GM12878 (cell line): ENCODE measurements around the gene ADAMTS5. TPM values are rescaled to one million over a fixed set of nuclear protein-coding genes. Genes with fewer than 3 reads are reported as not detected.

ENCODE experiments used
- ATAC-seq: fragments of 200-7000 bp; cut with Tn5 transposase; 3 replicates; pipeline ENCODE4 v1.9.1; 2020; ENCODE audit warnings: mild to moderate bottlenecking, moderate library complexity
- BruUV-seq: library from RNA; stranded (reverse); fragments of 400-500 nt; replicated peaks from 2 replicates; lab custom pipeline; 2021; lab: Mats Ljungman, UMichigan
- CTCF ChIA-PET: fragments of 300-600 bp; sonication (Branson Sonifier 250); formaldehyde crosslinking; extraction: SDS; loops from one replicate; lab custom pipeline; 2021; ENCODE audit warnings: inconsistent platforms; lab: Yijun Ruan, JAX
- POLR2A ChIA-PET: fragments of 350-600 bp; formaldehyde crosslinking; extraction: SDS; loops from one replicate; lab custom pipeline; 2021; ENCODE audit warnings: inconsistent platforms; lab: Charles Lee
- RAD21 ChIA-PET: fragments of 300-600 bp; sonication (Branson Sonifier 250); formaldehyde crosslinking; loops from one replicate; lab custom pipeline; 2023; ENCODE audit warnings: antibody characterized with exemption; ENCODE audit not compliant: unreplicated experiment; lab: Charles Lee
- SMC1A ChIA-PET: fragments of 300-600 bp; sonication (Branson Sonifier 250); formaldehyde crosslinking; loops from one replicate; lab custom pipeline; 2023; ENCODE audit not compliant: unreplicated experiment, uncharacterized antibody; lab: Charles Lee
- DNase-seq: peaks from one replicate; pipeline ENCODE4 v3.0.0-alpha.2; 2011; ENCODE audit warnings: low read depth, low spot score
- FAIRE-seq: peaks from 3 replicates; lab custom pipeline; 2011; peaks lifted over from hg19 to GRCh38; lab: Jason Lieb, UNC
- H2AFZ ChIP-seq: 2 replicates; pipeline ENCODE4 v1.6.0; 2011; ENCODE audit warnings: low read depth, low read length, control low read depth; ENCODE audit not compliant: control insufficient read depth
- H3K27ac ChIP-seq: 2 replicates; pipeline ENCODE4 v1.5.1; 2011; ENCODE audit warnings: control low read depth; ENCODE audit not compliant: control insufficient read depth, insufficient read depth
- H3K27me3 ChIP-seq, 2 experiments: replicated peaks in 1 of 2; 2 replicates each; pipeline versions ENCODE4 v1.6.0 to v1.6.1; 2011; ENCODE audit warnings: low read length in 1 of 2; ENCODE audit not compliant: control insufficient read depth in 2 of 2, insufficient read depth in 2 of 2
- H3K36me3 ChIP-seq, 2 experiments: 2 replicates each; pipeline ENCODE4 v1.5.1; 2011; ENCODE audit warnings: low read length in 1 of 2; ENCODE audit not compliant: control insufficient read depth in 2 of 2, insufficient read depth in 2 of 2
- H3K4me1 ChIP-seq: 2 replicates; pipeline ENCODE4 v1.6.1; 2011; ENCODE audit warnings: mild to moderate bottlenecking, low read length, moderate library complexity, mixed read lengths; ENCODE audit not compliant: control insufficient read depth, insufficient read depth
- H3K4me2 ChIP-seq: 2 replicates; pipeline ENCODE4 v1.6.0; 2011; ENCODE audit warnings: control low read depth; ENCODE audit not compliant: control insufficient read depth, insufficient read depth
- H3K4me3 ChIP-seq: fragments of 200-600 bp; sonication (generic); 2 replicates; pipeline ENCODE4 v1.5.1; 2016
- H3K79me2 ChIP-seq: 2 replicates; pipeline ENCODE4 v1.6.0; 2011; ENCODE audit warnings: low read length; ENCODE audit not compliant: control insufficient read depth, insufficient read depth
- H3K9ac ChIP-seq: 2 replicates; pipeline ENCODE4 v1.8.0; 2011; ENCODE audit warnings: low read length, control low read depth, mixed read lengths; ENCODE audit not compliant: control insufficient read depth, insufficient read depth
- H3K9me3 ChIP-seq: replicated peaks from 3 replicates; pipeline ENCODE4 v1.5.1; 2011; ENCODE audit warnings: mild to moderate bottlenecking, low read length; ENCODE audit not compliant: control insufficient read depth, insufficient read depth
- H4K20me1 ChIP-seq: 2 replicates; pipeline ENCODE4 v1.6.0; 2011; ENCODE audit not compliant: control insufficient read depth, insufficient read depth
- BACH1 ChIP-seq: fragments of 450-650 bp; IDR thresholded peaks from 2 replicates; pipeline ENCODE4 v1.6.1; 2017; ENCODE audit warnings: mild to moderate bottlenecking, borderline replicate concordance
- CHD4 ChIP-seq: fragments of 200-600 bp; sonication (generic); IDR thresholded peaks from 2 replicates; pipeline ENCODE4 v1.6.1; 2016; ENCODE audit warnings: mild to moderate bottlenecking
- DPF2 ChIP-seq: fragments of 450-650 bp; IDR thresholded peaks from 2 replicates; pipeline ENCODE4 v1.6.1; 2017; ENCODE audit warnings: mild to moderate bottlenecking
- E2F8 ChIP-seq: fragments of 450-650 bp; IDR thresholded peaks from 2 replicates; pipeline ENCODE4 v1.6.1; 2018; ENCODE audit warnings: mild to moderate bottlenecking, low read depth, moderate library complexity; ENCODE audit not compliant: partially characterized antibody
- ETV6 ChIP-seq, 2 experiments: fragments of 450-650 bp in 1 of 2; IDR thresholded peaks in 1 of 2; conservative IDR thresholded peaks in 1 of 2; 2 replicates each; pipeline ENCODE4 v1.6.1; 2014; ENCODE audit warnings: antibody characterized with exemption in 1 of 2, borderline replicate concordance in 1 of 2, low read depth in 1 of 2, mild to moderate bottlenecking in 1 of 2, moderate library complexity in 1 of 2
- HCFC1 ChIP-seq: fragments of 150-350 bp; IDR thresholded peaks from 2 replicates; pipeline ENCODE4 v1.6.1; 2014; ENCODE audit warnings: low read length
- IKZF1 ChIP-seq: fragments of 450-650 bp; conservative IDR thresholded peaks from 2 replicates; pipeline ENCODE4 v1.6.1; 2017; ENCODE audit warnings: antibody characterized with exemption, mild to moderate bottlenecking
- NFYB ChIP-seq: IDR thresholded peaks from 2 replicates; pipeline ENCODE4 v1.6.1; 2011; ENCODE audit warnings: low read depth, mild to moderate bottlenecking, low read length, improper control_type of control experiment, moderate library complexity; ENCODE audit not compliant: insufficient read depth
- TARDBP ChIP-seq: IDR thresholded peaks from 2 replicates; pipeline ENCODE4 v1.6.1; 2016; ENCODE audit warnings: borderline replicate concordance
- YBX1 ChIP-seq: fragments of 450-650 bp; IDR thresholded peaks from 2 replicates; pipeline ENCODE4 v1.6.1; 2016; ENCODE audit warnings: antibody characterized with exemption
- ZNF384 ChIP-seq: IDR thresholded peaks from 2 replicates; pipeline ENCODE4 v1.6.1; 2012; ENCODE audit warnings: low read depth, mild to moderate bottlenecking, low read length, improper control_type of control experiment, borderline replicate concordance
- WGBS: methylation state at CpG from one replicate; pipeline ENCODE4 v1.1.6; 2016; ENCODE audit warnings: low lambda C conversion rate; ENCODE audit not compliant: insufficient replicate concordance, insufficient coverage; ENCODE audit errors: missing lambda C conversion rate; 5-methylcytosine and 5-hydroxymethylcytosine counted together
- in situ Hi-C: fragments of 300-500 bp; cut with MboI; formaldehyde crosslinking; loops from 9 replicates; pipeline ENCODE4 v1.14.3; 2018; ENCODE audit warnings: mixed read lengths
- intact Hi-C: fragments of 100-400 bp; cut with micrococcal nuclease; formaldehyde crosslinking; loops from one replicate; pipeline ENCODE4 v1.14.2; 2022; ENCODE audit not compliant: unreplicated experiment
- polyA plus RNA-seq, 11 experiments: library from polyadenylated mRNA; depleted of rRNA in 4 of 11; unstranded in 6 of 11; stranded (reverse) in 5 of 11; fragments of >200 nt; fragmentation: Nextera tagmentation in 4 of 11; fragmentation: Illumina TruSeq in 1 of 11; extraction: Ambion mirVana in 4 of 11; extraction: Trizol in 1 of 11; gene quantifications; 1 replicate in 1 of 11; 2 replicates in 10 of 11; pipeline versions ENCODE4 v1.2.1 to v1.2.3, GENCODE V29; 2011 to 2016; ENCODE audit warnings: inconsistent platforms in 2 of 11, missing spikeins in 2 of 11, low read depth in 1 of 11
- total RNA-seq, 4 experiments: library from RNA; depleted of rRNA in 3 of 4; stranded (reverse); fragments of >200 nt in 3 of 4; fragmentation: Illumina TruSeq in 1 of 4; extraction: Trizol in 1 of 4; gene quantifications; 2 replicates each; pipeline versions ENCODE4 v1.2.1 to v1.2.3, GENCODE V29; 2013 to 2021

ADAMTS5 gene
- total and polyA plus RNA-seq, 10 of the 15 experiments (the other 5 are each of a cell fraction or from before 2014, with no cell fraction given): not detected

- no peak for TF ChIP-seq DPF2
- no peak for TF ChIP-seq YBX1
- TF ChIP-seq, all 136 proteins: peak for 0
Observed at GRCh38 chr21:26945916-26946675, 20.8 kb downstream of the ADAMTS5 start (continued).

- no peaks in the 10 kb centered on the region for H3K79me2 ChIP-seq
- ATAC-seq (no peak), FAIRE-seq (no peak), DNase-seq (no peak)
- H3K9me3 ChIP-seq: no peaks in the 10 kb centered on the region
- H3K27ac ChIP-seq: no peak overlapping the region
- no peaks in the 10 kb centered on the region for H3K4me1 ChIP-seq
- WGBS: 3% methylated on average over 2 of the region's 2 CpGs
- POLR2A ChIA-PET: no interaction called here
- intact Hi-C loops (no loop called here), in situ Hi-C loops (no loop called here)
- no peaks in the 10 kb centered on the region for H3K36me3 ChIP-seq
- SMC1A ChIA-PET: no interaction called here
- no peaks in the 10 kb centered on the region for H3K27me3 ChIP-seq
- RAD21 ChIA-PET: no interaction called here
- no peak overlapping the region for H3K9ac ChIP-seq
- no TSS peak for BruUV-seq
- TF ChIP-seq NFYB: no peak
- TF ChIP-seq CHD4: no peak
- TF ChIP-seq ZNF384: no peak
- no peak for TF ChIP-seq HCFC1
- TF ChIP-seq ETV6 (conservative IDR thresholded peaks at IDR 0.05 in 1 of 2, IDR thresholded peaks at IDR 0.05 in 1 of 2; ENCODE audit: borderline replicate concordance in 1 of 2, low read depth in 1 of 2): no peak
- no peak for TF ChIP-seq BACH1
- TF ChIP-seq E2F8: no peak
- TF ChIP-seq TARDBP: no peak
- TF ChIP-seq IKZF1: no peak
- H3K4me3 ChIP-seq: no peak overlapping the region
- CTCF ChIA-PET: no interaction called here
- H2AFZ ChIP-seq: no peak overlapping the region
- H3K4me2 ChIP-seq: no peak overlapping the region
- no peaks in the 10 kb centered on the region for H4K20me1 ChIP-seq
Observed at GRCh38 chr21:26943921-26944320, 23.0 kb downstream of the ADAMTS5 start.
